GM12891 (cell line): ENCODE results near the gene PEX11B.
"Not testable (repeated sequence)": the region's sequence is repeated elsewhere in the genome, so short reads cannot be mapped to it uniquely, and the experiment has no call there.

Experiments used
- DNase-seq: peaks from one replicate; pipeline ENCODE4 v3.0.0; 2011; ENCODE audit warnings: low spot score; ENCODE audit not compliant: insufficient read length
- FAIRE-seq: peaks from 2 replicates; lab custom pipeline; 2011; peaks lifted over from hg19 to GRCh38; lab: Jason Lieb, UNC
- PAX5 ChIP-seq: IDR thresholded peaks from 2 replicates; pipeline ENCODE4 v1.6.1; 2011; ENCODE audit warnings: low read length, moderate library complexity, mild to moderate bottlenecking; ENCODE audit not compliant: insufficient read depth, severe bottlenecking
- POLR2A ChIP-seq: IDR thresholded peaks from 2 replicates; pipeline ENCODE4 v1.6.1; 2011; ENCODE audit warnings: low read depth, low read length, control low read depth
- POLR2AphosphoS5 ChIP-seq: IDR thresholded peaks from 2 replicates; pipeline ENCODE4 v1.6.1; 2011; ENCODE audit warnings: low read depth, low read length, control low read depth
- POU2F2 ChIP-seq: IDR thresholded peaks from 2 replicates; pipeline ENCODE4 v1.6.1; 2011; ENCODE audit warnings: low read depth, mild to moderate bottlenecking, control low read depth, low read length, moderate library complexity
- SPI1 ChIP-seq: IDR thresholded peaks from 2 replicates; pipeline ENCODE4 v1.6.1; 2011; ENCODE audit warnings: low read depth, low read length, control low read depth
- TAF1 ChIP-seq: IDR thresholded peaks from 2 replicates; pipeline ENCODE4 v1.6.1; 2011; ENCODE audit warnings: low read depth, low read length, control low read depth

The PEX11B gene

DNA sequence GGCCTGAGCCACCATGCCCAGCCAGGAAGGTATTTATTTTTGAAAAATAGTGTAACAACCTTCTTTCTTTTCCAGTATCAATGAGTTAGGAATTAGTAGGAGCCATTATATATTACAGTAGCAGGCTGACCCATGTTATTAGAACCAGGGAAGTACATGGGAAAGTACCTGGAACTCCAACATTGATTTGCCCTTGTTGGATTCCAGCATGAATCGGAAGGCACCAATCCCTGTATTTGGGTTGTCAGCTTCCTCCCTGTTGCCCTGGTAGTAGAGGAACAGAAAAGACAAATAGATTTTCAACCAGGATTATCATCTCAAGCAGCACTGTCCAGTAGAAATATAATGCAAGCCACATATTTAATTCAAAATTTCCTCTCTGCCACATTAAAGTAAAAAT, 18.9 kb upstream of the PEX11B start:
- TF ChIP-seq POLR2AphosphoS5, result no peak
- TF ChIP-seq PAX5, result no peak
- no peak for TF ChIP-seq POU2F2
- TF ChIP-seq SPI1, result no peak
- TF ChIP-seq POLR2A, result no peak
- no peak for TF ChIP-seq TAF1
- FAIRE-seq (no peak), DNase-seq (no peak)

GRCh38 chr1:145936247-145936646, 17.7 kb upstream of the PEX11B start:
- no peak for FAIRE-seq
- no peak for DNase-seq
- TF ChIP-seq POLR2A (no peak), SPI1 (no peak), PAX5 (no peak), TAF1 (no peak), POU2F2 (no peak), POLR2AphosphoS5 (no peak)

DNA sequence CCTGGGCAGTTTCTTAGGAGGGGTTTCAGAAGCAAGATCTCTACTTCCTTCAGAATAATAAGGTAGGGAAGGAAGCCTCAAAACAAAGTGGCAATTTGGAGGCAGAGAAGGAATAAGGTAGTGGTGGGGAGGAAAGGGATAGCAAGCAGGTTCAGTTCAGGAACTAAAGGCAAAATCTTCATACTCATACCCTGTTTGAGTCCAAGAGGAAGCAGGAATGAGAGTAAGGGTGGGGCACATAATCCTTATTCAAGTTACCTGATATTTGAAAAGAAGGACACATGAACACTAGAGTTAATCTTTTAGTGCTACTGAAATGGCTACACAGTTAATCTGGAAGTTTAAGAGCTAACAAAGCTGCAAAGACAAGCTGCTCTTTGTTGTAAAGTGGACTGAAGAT, 17.2 kb upstream of the PEX11B start:
- DNase-seq, result no peak
- no peak for FAIRE-seq
- no peak for TF ChIP-seq POLR2AphosphoS5
- no peak for TF ChIP-seq POLR2A
- TF ChIP-seq SPI1, result no peak
- TF ChIP-seq TAF1, result no peak
- TF ChIP-seq POU2F2, result no peak
- no peak for TF ChIP-seq PAX5

- FAIRE-seq, DNase-seq: not testable (repeated sequence)
- TF ChIP-seq SPI1, result peak; percentile 28; the same call in 1 of the 2 replicates
Measured at GRCh38 chr1:145932522-145933009, 14.0 kb upstream of the PEX11B start.

DNA sequence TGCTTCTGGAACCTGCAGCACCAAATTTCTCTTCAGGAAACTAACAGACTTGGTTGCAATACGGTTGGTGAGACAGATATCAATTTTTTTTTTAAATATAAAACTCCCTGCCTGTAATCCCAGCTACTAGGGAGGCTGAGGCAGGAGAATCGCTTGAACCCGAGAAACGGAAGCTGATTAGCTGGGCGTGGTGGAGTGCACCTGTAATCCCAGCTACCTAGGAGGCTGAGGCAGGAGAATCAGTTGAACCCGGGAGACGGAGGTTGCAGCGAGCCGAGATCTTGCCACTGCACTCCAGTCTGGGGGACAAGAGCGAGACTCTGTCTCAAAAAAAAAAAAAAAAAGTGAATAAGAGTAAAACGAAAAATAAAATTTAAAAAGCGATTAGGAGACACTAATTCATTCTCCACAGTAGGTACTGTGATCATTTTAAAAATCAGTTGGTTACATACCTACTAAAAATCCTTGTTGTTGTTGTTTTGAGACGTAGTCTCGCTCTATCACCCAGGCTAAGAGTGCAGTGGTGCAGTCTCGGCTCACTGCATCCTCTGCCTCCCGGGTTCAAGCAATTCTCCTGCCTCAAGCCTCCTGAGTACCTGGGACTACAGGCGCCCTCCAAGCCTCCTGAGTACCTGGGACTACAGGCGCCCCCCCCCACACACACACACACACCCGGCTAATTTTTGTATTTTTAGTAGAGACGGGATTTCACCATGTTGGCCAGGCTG, 9.6 kb upstream of the PEX11B start:
- no peak for DNase-seq
- TF ChIP-seq POLR2A, result peak; percentile 15; the same call in 1 of the 2 replicates
- no peak for TF ChIP-seq PAX5
- no peak for TF ChIP-seq SPI1
- TF ChIP-seq POLR2AphosphoS5, result no peak
- no peak for TF ChIP-seq TAF1
- no peak for FAIRE-seq

GRCh38 chr1:145927063-145927886, 8.8 kb upstream of the PEX11B start, which contains the start of gene RBM8A:
Gene RBM8A, minus strand, starts transcription at chr1:145927484. Its CDS starts 58 bp downstream, at chr1:145927426.
- DNase-seq (peak; percentile 62), FAIRE-seq (peak; percentile 95)
- TF ChIP-seq SPI1 (peak; percentile 52; the same call in 1 of the 2 replicates), POLR2AphosphoS5 (peak; percentile 97), POLR2A (peak; percentile 97), POU2F2 (peak; percentile 78), PAX5 (no peak), TAF1 (peak; percentile 93)

DNA sequence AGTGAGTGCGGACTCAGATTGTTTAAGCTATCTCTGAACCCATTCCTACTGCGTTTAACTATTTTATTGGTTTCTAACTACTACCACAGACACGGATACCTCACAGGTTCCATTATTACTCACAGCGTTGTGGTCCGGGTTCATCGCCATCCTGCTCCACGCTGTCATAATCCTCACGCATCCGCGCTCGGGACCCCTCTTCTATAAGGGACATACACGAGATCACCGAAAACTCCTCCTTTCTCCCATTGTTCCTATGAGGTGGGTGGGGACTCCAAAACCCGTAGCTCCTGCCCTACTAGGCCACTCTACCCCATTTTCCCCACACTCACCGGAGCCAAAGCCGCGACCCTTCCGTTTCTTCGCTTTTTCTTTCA, 8.2 kb upstream of the PEX11B start:
- no peak for FAIRE-seq
- TF ChIP-seq POLR2AphosphoS5, result no peak
- DNase-seq, result no peak

DNA sequence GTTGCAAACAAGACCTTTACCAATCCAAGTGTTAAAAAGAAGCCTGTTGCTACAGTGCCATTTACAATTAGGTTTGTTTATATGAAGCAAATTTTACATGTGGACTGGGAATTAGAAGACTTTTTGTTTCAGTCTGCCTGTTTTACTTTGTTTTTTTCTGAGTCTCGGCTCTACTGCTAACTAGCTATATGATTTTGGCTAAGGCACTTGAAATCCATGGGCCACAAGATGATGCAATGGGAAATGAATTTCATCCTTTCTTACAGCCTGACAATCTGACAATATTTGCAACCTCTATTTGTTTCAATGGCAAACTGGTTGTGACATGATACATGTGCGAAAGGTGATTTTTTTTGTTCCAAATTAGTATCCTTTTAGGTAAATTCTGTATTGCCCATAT, 3.7 kb upstream of the PEX11B start:
- DNase-seq, result no peak
- no peak for TF ChIP-seq TAF1
- TF ChIP-seq POLR2AphosphoS5, result no peak
- TF ChIP-seq POLR2A, result no peak
- TF ChIP-seq SPI1, result no peak
- no peak for TF ChIP-seq POU2F2
- no peak for TF ChIP-seq PAX5
- no peak for FAIRE-seq

- FAIRE-seq, DNase-seq: not testable (repeated sequence)
Measured at GRCh38 chr1:145920297-145920696, 1.8 kb upstream of the PEX11B start.

DNA sequence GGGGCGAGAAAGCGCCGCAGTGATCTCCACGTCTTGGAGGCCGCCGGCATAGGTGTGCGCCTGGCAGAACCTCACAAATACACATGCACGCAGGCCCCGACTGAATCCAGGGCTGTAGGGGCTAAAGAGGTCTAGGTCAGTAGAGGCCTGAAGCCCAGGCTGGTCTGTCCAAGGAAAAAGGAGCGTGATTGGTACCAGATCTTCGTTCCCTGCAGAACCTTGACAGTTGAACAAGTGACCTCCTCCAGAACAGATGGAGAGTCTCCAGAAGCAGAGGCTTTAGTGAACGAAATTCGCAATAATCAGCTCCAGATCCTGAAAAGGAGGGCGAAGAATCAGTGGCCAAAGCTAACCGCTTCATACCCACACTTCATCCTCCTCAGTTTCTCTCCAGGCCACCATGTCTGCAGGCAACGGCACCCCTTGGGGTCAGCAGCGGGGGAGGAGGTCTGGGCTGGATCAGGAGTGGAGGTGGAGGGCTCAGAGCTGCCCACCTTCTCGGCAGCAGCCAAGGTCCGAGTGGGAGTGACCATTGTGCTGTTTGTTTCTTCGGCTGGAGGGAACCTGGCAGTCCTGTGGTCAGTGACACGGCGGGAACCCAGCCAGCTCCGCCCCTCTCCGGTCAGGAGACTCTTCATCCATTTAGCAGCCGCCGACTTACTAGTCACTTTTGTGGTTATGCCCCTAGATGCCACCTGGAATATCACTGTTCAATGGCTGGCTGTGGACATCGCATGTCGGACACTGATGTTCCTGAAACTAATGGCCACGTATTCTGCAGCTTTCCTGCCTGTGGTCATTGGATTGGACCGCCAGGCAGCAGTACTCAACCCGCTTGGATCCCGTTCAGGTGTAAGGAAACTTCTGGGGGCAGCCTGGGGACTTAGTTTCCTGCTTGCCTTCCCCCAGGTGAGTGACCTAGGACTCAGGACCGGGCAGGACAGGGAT, 749 bp upstream of the PEX11B start:
- DNase-seq (no peak), FAIRE-seq (peak; percentile 54)
- no peak for TF ChIP-seq PAX5
- TF ChIP-seq POU2F2, result no peak
- TF ChIP-seq POLR2A, result no peak; the same call in 1 of the 2 replicates
- TF ChIP-seq POLR2AphosphoS5, result peak; percentile 58
- no peak for TF ChIP-seq SPI1
- no peak for TF ChIP-seq TAF1
